ENCODE data around the gene KCNJ14.

The KCNJ14 gene

GRCh38 chr19:48489608-48490216 lies 34.3 kb downstream of the KCNJ14 start:
- DNase-seq, result peak; percentile 15

- no peak for DNase-seq
Observed at GRCh38 chr19:48490981-48491792, 35.8 kb downstream of the KCNJ14 start.

DNA sequence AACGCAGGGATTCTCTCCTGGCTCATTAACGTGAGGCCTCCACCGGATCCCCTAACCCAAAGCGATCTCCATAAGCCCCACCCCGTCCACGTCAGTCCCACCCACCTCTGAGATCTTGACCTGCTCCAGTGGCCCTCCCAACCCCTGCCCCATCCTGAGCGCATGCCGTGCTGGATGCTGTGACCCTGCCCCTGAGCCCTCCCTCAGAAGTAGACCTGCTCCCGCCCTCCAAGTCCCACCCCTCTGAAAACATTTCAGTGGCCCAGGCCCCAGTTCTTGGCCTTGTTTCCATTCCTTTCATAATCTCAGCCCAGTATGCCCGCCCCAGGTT lies 36.4 kb downstream of the KCNJ14 start:
- DNase-seq, result no peak

GRCh38 chr19:48492925-48493717 lies 37.7 kb downstream of the KCNJ14 start:
- DNase-seq, result peak; percentile 32

GRCh38 chr19:48493718-48494401 lies 38.5 kb downstream of the KCNJ14 start:
- no peak for DNase-seq

GRCh38 chr19:48495396-48495795 lies 40.0 kb downstream of the KCNJ14 start:
- no peak for DNase-seq

GRCh38 chr19:48496959-48497727 lies 41.8 kb downstream of the KCNJ14 start:
- no peak for DNase-seq

- DNase-seq, result no peak
Observed at GRCh38 chr19:48497728-48498594, 42.6 kb downstream of the KCNJ14 start.

DNA sequence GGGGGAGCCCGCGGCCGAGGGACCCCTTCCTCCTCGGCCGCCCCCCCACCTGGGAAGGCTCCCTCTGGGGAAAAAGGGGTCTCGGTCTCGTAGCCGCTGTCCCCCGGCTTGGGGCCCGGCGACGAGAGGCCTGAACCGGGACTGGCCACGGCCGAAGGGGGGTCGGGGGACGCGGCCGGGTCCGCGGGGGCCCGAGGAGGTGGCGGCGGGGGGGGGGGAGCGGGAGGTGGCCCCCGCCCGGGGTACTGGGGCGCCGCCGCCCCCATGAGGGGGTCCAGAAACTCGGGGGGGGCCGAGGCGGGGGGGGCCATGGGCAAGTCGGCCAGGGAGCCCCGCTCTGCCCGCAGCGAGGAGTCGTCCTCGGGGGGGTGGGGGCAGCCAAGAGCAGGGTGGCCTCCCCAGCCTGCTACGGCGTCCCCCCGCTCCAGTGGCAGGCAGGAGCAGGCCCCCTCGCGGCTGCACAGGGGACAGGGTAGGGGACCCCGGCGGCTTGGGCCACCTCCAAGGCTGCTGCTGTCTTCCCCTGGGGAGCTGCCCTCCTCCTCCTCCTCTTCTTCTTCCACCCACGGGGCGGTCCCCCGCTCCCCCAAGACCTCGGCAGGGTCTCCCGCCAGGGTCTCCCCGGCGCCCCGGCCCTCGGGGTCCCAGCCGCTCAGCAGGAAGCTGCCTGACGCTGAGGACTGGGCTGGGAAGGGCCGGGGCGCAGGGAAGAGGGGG lies 43.4 kb downstream of the KCNJ14 start:
- DNase-seq, result no peak

DNA sequence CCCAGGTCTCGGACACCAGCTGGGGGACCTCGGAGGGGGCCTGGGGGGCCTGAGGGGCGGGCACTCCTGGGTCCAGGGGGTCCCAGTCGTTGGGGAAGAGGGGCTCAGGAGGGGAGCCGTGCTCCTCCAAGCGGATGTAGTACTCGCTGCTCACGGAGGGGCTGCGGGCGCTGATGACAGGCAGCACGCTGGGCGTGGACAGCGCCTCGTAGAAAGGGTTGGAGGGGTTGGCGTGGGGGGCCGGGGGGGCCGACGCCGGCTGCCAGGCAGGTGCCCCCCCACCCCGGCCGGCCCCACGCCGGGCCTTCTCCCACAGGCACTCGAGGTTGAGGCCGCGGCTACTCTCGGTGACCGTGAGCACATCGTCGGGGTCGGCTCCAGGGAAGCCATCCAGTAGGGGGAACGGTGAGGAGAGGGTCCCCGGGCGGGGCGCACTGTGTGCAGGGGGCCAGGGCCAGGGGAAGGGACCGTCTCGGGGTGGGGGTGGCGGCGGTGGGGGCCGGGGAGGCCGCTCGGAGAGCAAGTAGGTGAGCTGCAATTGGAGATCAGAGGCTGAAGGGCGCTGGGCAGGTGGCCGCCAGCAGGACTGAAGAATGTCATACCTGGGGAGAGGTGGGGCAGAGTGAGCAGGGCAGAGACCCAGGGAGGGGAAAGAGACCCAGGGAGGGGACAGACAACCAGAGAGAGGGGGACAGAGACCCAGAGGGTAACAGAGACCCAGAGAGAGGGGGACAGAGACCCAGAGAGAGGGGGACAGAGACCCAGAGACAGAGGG lies 44.1 kb downstream of the KCNJ14 start:
- no peak for DNase-seq

DNA sequence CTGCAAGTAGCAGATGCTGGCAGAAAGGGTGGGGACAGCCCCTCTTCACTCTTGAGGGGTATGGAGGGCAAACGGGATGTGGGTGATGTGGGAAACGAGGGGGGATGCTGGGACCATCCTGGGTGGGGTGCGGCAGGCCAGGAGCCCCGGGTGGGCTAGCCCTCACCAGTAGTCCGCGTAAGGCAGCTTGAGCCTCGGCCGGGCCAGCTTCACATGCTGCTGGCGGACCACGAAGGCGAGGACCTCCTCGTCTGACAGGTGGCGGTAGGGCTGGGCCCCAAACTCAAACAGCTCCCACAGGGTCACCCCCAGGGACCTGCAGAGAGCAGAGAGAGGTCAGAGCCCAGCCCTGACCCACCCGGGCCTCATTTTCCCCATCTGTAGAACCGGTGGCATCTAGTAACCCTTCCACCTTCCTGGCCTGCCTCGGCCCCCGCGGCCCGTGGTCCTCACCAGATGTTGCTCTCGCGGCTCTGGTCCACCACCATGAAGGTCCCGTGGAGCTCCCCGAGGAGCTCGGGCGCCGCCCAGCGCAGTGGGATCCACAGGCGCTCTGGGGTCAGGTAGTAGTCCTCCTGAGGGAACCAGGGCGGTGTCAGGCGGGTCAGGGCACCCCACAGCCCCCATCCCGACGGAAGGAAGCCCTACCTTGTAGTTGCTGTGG lies 45.6 kb downstream of the KCNJ14 start:
- no peak for DNase-seq

GRCh38 chr19:48501494-48502349 lies 46.3 kb downstream of the KCNJ14 start:
- no peak for DNase-seq

DNA sequence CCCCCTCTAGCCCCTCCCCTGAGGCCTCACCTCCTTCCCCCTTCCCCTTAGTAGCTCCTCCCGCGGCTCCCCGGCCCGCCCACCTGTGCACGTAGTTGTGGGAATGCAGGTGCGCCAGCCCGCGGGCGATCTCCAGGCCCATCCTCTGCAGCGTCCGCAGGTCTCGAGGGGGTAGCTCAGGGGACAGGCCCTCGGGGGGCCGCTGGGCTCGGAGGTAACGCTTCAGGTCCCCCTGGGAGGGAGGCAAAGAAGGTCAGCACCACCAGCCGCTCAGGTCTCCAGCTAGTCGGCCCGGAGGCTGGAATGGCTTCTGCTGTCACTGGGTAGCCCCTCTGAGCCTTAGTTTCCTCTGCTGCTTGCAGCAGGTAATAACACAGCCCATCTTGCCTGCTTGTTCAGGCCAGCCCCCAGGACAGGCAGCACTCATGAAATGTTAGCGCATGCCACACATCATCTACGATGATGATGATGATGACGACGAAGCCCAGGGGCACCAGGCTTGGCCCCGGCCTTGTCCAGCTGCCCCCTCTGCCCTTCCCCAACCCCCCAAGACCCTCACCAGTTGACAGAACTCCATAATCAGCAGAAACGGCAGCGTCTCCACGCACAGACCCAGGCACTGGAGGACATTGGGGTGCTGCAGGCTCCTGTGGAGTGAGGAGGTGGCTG lies 47.1 kb downstream of the KCNJ14 start:
- DNase-seq, result no peak

DNA sequence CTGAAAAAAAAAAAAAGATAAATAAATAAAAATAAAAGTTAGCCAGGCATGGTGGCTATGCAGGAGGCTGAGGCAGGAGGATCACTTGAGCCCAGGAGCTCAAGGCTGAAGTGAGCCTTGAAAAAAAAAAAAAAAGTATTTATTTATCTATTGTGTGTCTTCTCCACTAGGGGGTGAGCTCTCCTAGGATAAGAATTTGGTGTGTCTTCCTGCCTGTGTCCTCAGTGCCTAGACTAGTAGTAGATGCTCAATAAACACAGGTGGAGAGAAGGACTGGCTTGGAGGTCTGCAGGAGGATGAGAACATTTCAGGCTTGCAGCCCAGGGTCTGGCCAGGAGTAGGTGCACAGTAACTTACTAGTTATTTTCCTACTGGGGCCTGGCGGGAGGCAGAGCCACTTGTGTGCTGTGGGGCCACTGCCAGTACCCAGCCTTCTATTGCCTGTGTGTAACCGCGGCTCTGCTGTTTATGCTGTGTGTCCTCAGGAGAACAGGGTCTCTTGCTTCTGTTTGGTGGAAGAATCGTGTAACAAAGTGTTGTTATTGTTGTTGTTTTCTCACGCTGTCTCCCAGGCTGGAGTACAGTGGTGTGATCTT lies 50.9 kb downstream of the KCNJ14 start:
- DNase-seq, result no peak

DNA sequence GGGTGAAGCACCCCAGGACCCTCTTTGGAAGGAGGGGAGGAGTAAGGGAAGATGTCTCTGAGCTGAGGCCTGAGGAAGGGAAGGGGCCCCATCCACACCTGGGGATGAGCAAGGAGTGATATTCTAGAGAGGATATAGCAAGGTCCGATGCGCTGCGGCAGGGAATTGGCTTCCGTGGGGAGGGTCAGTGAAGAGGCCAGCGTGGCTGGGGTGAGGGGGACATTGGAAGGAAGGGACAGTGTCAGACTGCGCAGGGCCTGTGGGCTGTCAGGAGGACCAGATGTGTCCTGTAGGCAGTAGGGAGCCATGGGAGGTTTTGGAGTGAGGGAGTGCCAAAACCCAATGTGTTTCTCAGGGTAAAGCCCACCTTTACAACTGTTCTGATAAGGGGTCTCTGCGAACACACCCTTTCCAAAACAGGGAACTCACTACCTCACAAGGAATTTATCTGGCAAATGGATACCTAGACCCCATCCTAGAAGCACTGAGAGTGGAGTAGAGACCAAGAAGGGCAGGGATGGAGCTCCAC lies 52.6 kb downstream of the KCNJ14 start:
- DNase-seq, result no peak

- no peak for DNase-seq
Observed at GRCh38 chr19:48508729-48509411, 53.5 kb downstream of the KCNJ14 start.
